Loucy (cell line): Measurements from ENCODE around the gene ACE.

ENCODE experiments used
- H2AFZ ChIP-seq: fragments of 200-600 bp; sonication (generic); 2 replicates; pipeline ENCODE4 v1.6.0; 2016; ENCODE audit warnings: antibody characterized with exemption, mild to moderate bottlenecking, low read length, moderate library complexity
- H3F3A ChIP-seq: fragments of 200-600 bp; 2 replicates; pipeline ENCODE4 v1.6.0; 2016; ENCODE audit warnings: antibody characterized with exemption, low read depth, mild to moderate bottlenecking
- H3K27me3 ChIP-seq: fragments of 200-600 bp; sonication (generic); 2 replicates; pipeline ENCODE4 v1.6.1; 2014; ENCODE audit warnings: low read length, mild to moderate bottlenecking; ENCODE audit not compliant: insufficient read depth, poor library complexity, severe bottlenecking
- H3K36me3 ChIP-seq: fragments of 200-600 bp; sonication (generic); 2 replicates; pipeline ENCODE4 v1.6.1; 2016; ENCODE audit warnings: low read length; ENCODE audit not compliant: insufficient read depth
- H3K4me1 ChIP-seq: fragments of 200-600 bp; sonication (generic); 2 replicates; pipeline ENCODE4 v1.5.1; 2014; ENCODE audit warnings: low read length, mild to moderate bottlenecking; ENCODE audit not compliant: insufficient read depth, poor library complexity, severe bottlenecking
- H3K4me2 ChIP-seq: fragments of 200-600 bp; sonication (generic); 2 replicates; pipeline ENCODE4 v1.6.0; 2014; ENCODE audit warnings: antibody characterized with exemption, low read length, low read depth, mild to moderate bottlenecking; ENCODE audit not compliant: poor library complexity, severe bottlenecking
- H3K4me3 ChIP-seq: fragments of 200-600 bp; sonication (generic); 2 replicates; pipeline ENCODE4 v1.5.1; 2014; ENCODE audit warnings: low read length, mild to moderate bottlenecking, mixed read lengths; ENCODE audit not compliant: poor library complexity, severe bottlenecking
- H3K79me2 ChIP-seq: fragments of 200-600 bp; sonication (generic); 2 replicates; pipeline ENCODE4 v1.6.1; 2014; ENCODE audit warnings: low read length; ENCODE audit not compliant: insufficient read depth
- H3K9ac ChIP-seq: fragments of 200-600 bp; sonication (generic); 2 replicates; pipeline ENCODE4 v1.6.0; 2014; ENCODE audit warnings: mild to moderate bottlenecking, low read depth, low read length, moderate library complexity; ENCODE audit not compliant: poor library complexity, severe bottlenecking
- H3K9me2 ChIP-seq: fragments of 200-600 bp; sonication (generic); replicated peaks from 2 replicates; pipeline ENCODE4 v1.6.1; 2016; ENCODE audit warnings: low read depth, low read length, mixed read lengths
- H3K9me3 ChIP-seq: fragments of 200-600 bp; sonication (generic); 2 replicates; pipeline ENCODE4 v1.6.1; 2014; ENCODE audit warnings: mild to moderate bottlenecking, antibody characterized with exemption, low read length, low read depth; ENCODE audit not compliant: insufficient read depth
- H4K20me1 ChIP-seq: fragments of 200-600 bp; sonication (generic); 2 replicates; pipeline ENCODE4 v1.6.0; 2014; ENCODE audit warnings: antibody characterized with exemption, low read length, mild to moderate bottlenecking; ENCODE audit not compliant: insufficient read depth, poor library complexity, severe bottlenecking
- EZH2phosphoT487 ChIP-seq: fragments of 200-600 bp; IDR thresholded peaks from 2 replicates; pipeline ENCODE4 v1.6.1; 2018; ENCODE audit warnings: antibody characterized with exemption, mild to moderate bottlenecking, moderate library complexity, borderline replicate concordance
- TF ChIP-seq, protein P1 (sequence below): fragments of 200-600 bp; sonication (generic); conservative IDR thresholded peaks from 2 replicates; pipeline ENCODE4 v1.5.1; 2014; ENCODE audit warnings: mild to moderate bottlenecking, antibody characterized with exemption, low read length

The ACE gene

DNA sequence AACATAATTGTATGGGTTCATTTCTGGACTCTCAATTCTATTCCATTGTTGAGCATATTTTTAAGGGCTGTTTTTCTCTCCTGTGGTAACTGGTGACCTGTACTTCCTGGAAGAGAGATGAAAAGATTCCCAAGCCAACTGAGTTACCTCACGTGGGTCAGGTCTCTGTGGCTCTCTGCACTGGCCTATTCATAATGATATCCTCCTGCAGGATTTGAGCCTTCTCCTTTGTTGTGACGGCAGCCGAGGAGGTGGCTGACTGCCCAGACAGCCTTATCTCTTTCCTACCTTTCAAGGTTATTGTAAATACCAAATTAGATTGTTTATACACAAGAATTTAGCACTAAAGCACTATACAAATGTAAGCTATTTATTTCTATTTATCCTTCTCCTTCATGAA, 2.7 kb upstream of the ACE start:
- TF ChIP-seq EZH2phosphoT487, result no peak
- TF ChIP-seq, protein P1, sequence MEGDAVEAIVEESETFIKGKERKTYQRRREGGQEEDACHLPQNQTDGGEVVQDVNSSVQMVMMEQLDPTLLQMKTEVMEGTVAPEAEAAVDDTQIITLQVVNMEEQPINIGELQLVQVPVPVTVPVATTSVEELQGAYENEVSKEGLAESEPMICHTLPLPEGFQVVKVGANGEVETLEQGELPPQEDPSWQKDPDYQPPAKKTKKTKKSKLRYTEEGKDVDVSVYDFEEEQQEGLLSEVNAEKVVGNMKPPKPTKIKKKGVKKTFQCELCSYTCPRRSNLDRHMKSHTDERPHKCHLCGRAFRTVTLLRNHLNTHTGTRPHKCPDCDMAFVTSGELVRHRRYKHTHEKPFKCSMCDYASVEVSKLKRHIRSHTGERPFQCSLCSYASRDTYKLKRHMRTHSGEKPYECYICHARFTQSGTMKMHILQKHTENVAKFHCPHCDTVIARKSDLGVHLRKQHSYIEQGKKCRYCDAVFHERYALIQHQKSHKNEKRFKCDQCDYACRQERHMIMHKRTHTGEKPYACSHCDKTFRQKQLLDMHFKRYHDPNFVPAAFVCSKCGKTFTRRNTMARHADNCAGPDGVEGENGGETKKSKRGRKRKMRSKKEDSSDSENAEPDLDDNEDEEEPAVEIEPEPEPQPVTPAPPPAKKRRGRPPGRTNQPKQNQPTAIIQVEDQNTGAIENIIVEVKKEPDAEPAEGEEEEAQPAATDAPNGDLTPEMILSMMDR, result no peak
- no peak overlapping the region for H2AFZ ChIP-seq
- no peaks in the 10 kb centered on the region; the same call in 1 of the 2 replicates for H3F3A ChIP-seq
- H3K4me2 ChIP-seq, result no peak overlapping the region
- peaks cover 17% of the 10 kb centered on the region for H3K4me1 ChIP-seq
- no peaks in the 10 kb centered on the region for H3K79me2 ChIP-seq
- H3K4me3 ChIP-seq, result no peak overlapping the region
- no peaks in the 10 kb centered on the region for H3K27me3 ChIP-seq
- no peak overlapping the region for H3K9ac ChIP-seq
- H3K9me2 ChIP-seq, result no peaks in the 10 kb centered on the region
- H3K9me3 ChIP-seq, result no peaks in the 10 kb centered on the region
- no peaks in the 10 kb centered on the region for H4K20me1 ChIP-seq
- H3K36me3 ChIP-seq, result no peaks in the 10 kb centered on the region

DNA sequence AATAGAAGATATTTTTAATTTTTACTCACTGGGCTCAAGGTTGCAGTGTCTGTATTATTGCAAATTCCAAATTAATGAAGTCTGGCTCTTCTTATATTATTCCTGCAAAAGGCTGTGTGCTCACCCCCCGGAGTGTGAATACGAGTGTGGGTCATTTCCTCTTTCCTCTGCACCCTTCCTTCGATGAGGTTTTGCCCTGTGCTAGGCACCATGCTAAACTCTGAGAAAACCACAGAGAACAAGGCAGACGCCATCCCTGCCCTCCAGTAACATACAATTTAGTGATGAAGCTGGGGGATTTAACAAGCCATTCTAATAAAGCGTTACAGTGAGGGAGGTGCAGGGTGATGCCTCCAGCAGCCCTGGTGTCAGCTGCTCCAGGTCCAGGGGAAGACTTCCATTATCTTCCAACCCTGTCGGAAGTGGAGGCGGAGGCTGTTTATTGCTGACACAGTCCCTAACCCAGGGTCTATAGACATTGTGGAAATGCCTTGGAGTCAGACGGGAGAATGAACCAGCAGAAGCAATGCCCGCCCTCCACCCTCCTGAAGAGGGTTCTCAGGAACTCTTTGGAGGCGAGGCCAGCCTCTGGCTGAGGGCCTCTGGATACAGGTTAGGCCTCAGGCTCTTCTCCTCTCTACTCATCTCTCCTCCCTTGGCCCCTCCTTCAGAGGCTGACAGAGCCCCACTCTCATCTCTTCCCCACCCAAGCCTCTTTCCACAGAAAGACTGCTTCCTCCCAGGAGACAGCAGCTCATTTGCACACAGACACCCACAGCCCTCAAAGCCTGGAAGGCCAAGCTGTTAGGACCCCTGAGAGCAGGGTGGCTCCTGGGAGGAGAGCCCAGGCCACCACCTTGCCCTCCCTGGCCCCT, 2.0 kb upstream of the ACE start:
- Histone ChIP-seq H3K9me2 (no peaks in the 10 kb centered on the region), H2AFZ (no peak overlapping the region), H3K36me3 (no peaks in the 10 kb centered on the region), H3K9me3 (no peaks in the 10 kb centered on the region), H3K9ac (no peak overlapping the region), H3K4me2 (no peak overlapping the region), H3F3A (no peaks in the 10 kb centered on the region; the same call in 1 of the 2 replicates), H4K20me1 (no peaks in the 10 kb centered on the region), H3K27me3 (no peaks in the 10 kb centered on the region), H3K4me3 (no peak overlapping the region), H3K4me1 (peaks cover 17% of the 10 kb centered on the region), H3K79me2 (no peaks in the 10 kb centered on the region)
- TF ChIP-seq, protein P1, result no peak

DNA sequence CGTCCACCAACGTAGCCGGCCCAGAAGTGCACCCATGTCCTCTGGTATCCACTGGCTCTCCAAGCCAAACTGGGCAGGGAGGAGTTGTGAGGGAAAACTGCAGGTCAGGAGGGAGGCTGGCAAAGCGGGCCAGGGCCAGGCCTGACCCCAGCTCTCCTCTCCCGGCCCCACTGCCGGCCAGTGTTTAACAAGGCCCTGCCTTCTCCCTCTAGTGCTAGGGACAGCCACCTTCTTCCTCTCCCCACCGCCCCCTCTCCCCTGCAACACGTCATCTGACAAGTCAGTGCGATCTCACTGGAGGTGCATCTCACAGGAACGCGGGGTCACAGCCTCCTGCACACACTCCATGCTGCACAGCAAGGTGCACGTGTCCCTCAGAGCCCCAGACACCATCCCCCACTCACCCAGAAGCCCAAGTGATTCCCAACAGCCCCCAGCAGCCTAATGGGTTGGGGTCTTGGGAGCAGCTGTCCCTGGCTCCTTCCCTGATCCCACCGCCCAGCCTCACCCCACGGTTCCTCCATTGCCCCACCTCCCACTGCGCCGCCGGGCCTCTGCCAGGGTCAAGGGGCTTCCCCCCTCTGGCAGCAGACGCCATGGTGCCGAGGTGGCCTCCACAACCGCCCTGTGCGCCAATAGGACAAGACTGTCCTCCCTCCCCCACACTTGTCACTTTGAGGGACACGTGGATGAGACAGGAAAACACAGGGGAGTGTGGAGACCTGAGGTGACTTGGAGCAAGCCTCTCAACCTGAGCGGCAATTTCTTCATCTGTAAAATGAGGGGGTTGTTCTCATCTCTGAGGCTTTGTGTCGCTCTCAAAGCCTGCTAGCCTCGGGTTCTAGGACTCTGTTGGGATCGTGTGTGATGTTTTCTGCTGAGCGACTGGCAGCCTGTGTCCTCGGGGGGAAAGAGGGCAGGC, 1.1 kb upstream of the ACE start:
- Histone ChIP-seq H4K20me1 (no peaks in the 10 kb centered on the region), H3K79me2 (no peaks in the 10 kb centered on the region), H3K9me2 (no peaks in the 10 kb centered on the region), H3K27me3 (no peaks in the 10 kb centered on the region), H3K9me3 (no peaks in the 10 kb centered on the region), H2AFZ (peak overlapping the region; percentile 60; the same call in 1 of the 2 replicates), H3K4me1 (peaks cover 17% of the 10 kb centered on the region), H3K36me3 (no peaks in the 10 kb centered on the region), H3F3A (no peaks in the 10 kb centered on the region; the same call in 1 of the 2 replicates), H3K4me2 (peak overlapping the region; percentile 81), H3K9ac (peak overlapping the region; percentile 67), H3K4me3 (peak overlapping the region; percentile 83)
- TF ChIP-seq, protein P1, result no peak
- no peak for TF ChIP-seq EZH2phosphoT487
